GM18861 (cell line): ENCODE results near the gene EPS15.
"Not testable (repeated sequence)": the region's sequence is repeated elsewhere in the genome, so short reads cannot be mapped to it uniquely, and the experiment has no call there.

ENCODE experiments used
- ATAC-seq: cut with Tn5 transposase; IDR thresholded peaks from one replicate; pipeline ENCODE4 v1.9.1; 2021; ENCODE audit not compliant: unreplicated experiment

Gene EPS15

DNA sequence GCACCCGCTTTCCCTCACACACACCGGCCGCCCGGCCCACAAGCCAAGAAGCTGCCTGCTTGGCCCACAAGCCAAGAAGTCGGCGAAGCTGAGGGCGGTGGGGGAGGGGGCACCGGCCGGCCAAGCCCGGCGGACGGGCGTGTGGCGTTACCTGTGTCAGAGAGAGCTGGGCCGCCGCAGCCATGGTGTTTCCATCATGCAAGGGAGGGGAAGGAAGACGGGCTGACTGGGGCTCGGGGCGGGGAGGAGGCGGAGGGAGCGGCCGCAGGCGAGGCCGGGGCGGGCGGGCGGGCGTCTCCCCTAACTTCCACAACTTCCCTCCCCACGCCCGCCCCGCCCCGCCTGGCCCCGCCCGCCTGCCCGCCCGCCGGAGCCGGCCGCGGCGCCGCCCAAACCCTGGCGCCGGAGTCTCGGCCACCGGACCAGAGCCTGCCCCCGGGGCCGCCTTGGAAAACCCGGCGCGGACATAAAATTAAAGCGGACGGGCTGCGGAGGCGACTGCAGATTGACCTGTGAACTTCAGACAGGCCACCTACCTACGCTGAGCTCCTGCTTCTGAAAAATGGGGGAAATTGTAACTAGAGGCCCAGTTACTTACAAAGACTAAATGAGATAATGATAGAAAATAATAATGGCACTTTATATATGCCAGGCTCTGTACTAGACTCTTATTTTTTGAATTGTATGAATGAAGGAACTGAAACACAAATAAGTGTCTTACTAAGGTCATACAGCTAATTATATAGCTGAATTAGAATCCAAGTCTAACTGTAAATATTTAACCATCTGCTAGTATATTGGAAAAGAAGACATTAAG is at the start of gene EPS15:
Gene EPS15, minus strand, starts transcription at position 219 of the 817 bp plus-strand sequence. Its CDS starts 35 bp downstream, at position 184.
- ATAC-seq, result peak; percentile 26

DNA sequence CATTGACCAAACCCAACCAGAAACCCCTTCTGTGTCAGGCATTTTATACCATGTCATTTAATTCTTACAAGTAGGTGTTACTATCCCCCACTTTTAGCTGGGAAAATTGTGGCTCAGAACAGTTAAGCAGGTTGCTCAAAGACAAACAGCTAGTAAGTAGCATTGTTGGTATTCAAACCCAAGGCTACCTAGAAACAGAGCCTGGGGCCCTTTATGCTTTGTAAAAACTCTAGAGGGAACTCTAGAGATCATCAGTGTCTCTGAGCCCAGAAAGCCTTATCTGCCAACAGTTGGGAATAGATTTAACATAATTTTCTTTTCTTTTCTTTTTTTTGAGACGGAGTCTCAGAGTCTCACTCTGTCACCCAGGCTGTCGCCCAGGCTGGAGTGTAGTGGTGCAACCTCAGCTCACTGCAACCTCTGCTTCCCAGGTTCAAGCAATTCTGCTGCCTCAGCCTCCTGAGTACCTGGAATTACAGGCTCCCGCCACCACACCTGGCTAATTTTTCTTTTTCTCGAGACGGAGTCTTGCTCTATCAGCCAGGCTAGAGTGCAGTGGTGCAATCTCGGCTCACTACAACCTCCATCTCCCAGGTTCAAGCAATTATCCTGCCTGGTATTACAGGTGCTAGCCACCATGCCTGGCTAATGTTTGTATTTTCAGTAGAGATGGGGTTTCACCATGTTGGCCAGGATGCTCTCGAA is 49.3 kb upstream of the EPS15 start:
- no peak for ATAC-seq

DNA sequence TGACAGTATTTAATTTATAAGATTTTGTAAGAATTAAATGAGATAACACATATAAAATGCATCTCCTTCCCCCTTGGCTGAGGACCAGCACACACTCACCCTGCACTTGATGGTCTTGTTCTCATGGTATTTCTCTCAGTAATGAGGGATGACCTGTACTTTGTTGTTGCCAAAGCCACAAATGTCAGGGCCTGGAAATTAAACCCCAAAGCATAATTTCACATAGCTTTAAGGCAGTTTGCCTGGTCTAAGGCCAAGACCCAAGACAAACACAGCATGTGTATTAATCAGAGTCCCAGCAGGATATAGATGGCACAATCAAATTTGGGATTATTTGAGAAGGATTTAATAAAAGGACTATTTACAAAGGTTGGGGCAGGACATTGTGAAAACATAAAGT is 48.6 kb upstream of the EPS15 start:
- no peak for ATAC-seq

DNA sequence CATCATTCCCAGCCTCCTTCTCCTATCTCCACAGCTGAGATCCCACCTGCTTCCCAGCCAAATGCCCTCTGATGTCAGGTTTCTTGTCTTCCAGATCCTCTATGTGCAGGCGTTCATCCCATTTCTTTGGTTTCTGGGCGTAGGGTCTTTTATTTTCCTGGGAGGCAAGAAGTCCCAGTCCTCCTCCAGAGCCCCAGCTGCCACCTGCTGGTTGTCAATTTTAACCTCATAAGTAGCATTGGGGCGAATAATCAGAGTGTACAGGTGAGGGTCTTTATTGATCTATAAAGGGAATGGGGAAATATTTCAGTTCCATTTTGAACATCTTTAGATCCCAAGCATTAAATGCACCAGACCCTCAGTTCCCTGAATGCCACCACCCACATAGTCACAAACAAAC is 47.2 kb upstream of the EPS15 start:
- no peak for ATAC-seq

DNA sequence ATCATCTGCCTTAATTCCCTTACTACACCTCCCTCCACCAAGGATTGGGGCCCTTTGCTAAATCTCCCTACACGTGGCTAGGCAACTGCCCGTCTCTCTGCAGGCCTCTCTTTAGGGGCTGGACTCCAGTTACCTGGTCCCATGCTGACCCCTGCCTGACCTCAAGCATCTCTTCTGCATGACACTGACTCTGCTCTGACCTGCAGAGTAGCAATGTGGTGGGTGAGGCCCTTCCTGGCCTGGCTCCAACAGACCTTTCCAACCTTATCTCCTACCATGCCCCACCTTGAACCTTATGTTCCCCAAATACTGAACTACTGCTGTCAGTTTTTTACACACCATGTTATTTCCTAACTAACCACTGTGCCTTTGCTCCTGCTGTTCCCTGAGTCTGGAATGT is 45.9 kb upstream of the EPS15 start:
- ATAC-seq, result no peak

DNA sequence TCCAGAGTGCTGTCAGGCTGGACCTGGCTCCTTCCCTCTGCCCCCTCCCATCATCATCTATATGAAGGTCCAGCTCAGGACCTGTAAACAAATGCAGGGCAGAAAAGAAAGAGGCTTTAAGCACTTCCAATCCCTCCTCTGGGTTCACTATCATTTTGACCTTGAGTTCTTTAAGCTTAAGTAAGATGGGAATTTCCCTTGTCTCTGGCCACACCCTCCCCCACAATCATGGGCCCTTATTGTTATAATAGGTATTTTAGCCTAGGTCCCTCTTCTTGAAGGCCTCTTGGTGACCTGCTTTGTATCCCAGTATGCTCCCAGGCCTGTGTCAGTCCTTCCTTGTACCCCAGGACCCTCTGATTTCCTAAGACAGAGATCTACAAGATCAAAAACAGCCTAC is 45.1 kb upstream of the EPS15 start:
- no peak for ATAC-seq

DNA sequence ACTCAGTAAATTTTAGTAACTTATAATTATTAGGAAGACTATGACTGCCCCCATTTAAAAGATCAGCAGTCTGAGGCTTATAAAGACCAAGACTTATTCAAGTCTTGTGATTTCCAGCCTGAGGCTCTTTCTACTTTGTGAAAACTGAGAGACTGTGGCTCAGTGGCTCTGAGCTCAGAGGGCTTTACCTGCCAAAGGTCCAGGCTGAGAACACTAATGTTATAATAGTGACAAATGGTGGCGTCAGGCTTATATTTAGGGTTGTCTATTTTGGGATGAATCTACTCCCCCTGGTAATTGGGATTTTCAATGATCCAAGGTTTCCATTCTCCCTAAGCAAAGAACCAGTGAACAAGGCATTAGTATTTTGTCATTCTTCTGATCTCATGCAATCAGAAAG is 42.6 kb upstream of the EPS15 start:
- ATAC-seq, result no peak

DNA sequence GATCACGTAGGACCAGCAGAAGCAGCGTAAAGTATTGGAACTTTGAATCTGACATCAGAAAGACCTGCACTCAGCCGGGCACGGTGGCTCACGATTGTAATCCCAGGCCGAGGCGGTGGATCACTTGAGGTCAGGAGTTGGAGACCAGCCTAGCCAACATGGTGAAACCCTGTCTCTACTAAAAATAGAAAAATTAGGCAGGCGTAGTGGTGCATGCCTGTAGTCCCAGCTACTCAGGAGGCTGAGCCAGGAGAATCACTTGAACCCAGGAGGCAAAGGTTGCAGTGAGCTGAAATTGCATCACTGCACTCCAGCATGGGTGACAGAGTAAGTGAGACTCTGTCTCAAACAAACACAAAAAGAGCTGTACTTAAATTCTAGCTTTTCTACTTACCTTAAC is 41.8 kb upstream of the EPS15 start:
- ATAC-seq, result not testable (repeated sequence)

DNA sequence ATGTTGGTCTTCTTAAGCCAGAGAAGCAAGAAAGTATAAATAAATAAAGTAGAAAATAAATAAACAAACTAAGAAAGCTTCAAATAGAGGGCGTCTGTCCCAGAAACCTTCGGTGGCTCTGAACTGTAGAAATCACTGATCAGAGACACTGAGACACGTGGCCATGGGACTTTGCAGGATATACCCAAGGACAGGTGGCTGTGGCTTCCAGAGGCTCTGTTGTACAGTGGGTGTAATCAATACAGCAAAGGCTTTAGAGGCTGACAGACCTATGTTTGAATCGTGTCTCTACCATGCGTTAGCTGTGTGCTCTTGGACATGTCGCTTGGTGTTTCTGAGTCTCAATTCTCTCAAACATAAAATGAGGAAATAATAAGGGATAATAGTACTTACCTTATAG is 41.0 kb upstream of the EPS15 start:
- ATAC-seq, result no peak

DNA sequence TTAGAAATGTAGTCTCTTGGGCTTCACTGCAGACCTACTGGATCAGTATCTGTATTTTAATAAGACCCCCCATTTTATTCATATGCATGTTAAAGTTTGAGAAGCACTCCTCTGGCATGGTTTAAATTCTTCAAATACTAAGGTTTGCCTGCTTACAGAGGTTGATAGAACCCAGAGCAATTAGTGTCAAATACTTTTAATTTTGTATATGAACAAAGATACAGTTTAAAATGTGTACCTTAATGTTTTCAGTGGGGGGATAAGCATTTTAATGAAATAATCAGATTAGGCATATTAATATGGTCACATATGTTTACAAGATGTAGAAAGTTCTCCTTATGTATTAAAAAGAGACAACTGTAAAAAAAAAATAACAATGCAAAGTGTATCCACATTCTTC is 40.4 kb upstream of the EPS15 start:
- ATAC-seq, result no peak

DNA sequence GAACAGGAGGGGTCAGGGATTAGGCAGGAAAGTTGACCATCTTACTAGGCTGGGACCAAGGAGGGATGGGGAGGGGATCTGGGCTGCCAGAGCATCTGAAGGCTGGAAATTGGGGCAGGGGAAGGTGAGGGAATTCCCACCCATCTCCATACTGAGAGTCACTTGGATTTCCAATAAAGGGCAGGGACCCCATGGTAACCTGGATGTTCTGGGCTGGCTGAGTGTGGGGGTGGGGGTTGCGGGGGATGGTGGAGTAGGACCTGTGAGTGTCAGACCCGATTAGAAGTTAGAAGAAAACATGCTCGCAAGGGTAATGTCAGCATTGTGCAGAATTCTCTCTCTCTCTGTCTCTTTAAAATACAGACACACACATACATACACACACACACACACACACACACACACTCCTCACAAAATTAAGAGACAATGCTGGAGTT is 40.0 kb upstream of the EPS15 start:
- no peak for ATAC-seq

DNA sequence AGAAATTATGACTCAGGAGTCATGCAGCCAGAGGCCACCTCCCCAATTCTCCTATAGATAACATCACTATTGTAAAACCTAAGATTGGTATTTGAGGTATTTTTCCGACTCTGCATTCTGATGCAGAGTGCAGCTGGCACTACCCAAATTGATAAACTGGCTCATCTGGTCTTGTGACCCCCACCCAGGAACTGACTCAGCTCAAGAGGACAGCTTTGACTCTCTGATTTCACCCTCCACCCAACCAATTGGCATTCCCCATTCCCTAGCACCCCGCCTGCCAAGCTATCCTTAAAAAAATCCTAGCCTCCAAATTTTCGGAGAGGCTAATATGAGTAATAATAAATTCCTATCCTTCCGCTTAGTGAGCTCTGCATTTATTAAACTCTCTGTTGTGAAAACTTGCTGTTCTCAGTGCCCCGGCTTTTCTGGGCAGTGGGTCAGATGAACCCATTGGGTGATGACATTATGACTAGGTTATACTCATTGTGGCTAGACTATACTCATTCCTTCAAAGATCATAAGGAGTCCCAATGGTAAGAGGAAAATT is 39.4 kb upstream of the EPS15 start:
- ATAC-seq, result no peak

DNA sequence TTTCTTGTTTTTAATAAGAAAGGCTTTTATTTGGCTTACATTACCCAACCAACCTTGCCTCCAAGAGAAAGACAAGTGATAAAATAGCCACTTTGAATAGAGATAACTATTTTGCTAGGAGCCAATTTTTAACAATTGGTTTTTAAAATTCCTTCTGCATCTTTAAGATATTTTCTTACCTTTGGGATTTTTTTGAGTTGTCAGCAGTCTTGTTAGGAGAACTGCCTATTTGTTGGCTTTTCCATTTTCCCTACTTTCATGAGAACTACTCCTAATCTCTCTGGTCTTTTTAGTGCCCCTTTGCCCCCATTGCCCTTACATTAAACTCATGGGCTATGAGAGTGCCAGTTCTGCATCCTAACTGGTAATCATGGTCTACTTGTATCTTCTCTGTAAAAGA is 38.1 kb upstream of the EPS15 start:
- no peak for ATAC-seq

DNA sequence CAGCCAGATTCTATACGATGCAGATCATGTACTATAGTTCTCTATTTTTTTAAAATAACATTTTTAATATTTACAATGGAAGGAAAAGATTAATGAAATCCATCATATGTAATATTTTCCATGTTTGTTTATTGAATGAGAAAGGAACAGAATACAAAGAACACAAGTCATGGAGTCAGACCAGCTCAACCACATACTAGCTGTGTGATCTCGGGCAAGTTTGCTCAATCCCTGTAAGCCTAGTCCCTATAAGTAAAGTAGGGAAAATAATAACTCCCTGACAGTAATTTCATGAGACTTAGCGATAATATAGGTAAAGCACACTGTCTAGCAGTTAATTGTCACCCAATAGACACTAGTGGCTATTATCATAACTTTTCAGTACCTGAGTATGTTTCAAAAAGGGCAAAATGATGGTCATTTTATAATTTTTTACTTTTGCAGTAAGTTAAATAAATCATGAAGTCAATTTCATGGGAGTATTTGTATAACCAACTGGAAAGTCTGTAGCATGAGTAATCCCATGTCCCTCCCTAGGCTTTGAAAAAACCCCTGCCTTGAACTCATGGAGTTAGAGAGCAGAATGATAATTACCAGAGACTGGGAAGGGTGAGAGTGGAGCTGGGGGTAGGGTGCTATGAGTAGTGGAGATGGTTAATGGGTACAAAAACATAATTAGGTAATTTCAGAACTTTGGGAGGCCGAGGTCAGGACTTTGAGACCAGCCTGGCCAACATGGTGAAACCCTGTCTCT is 37.0 kb upstream of the EPS15 start:
- ATAC-seq, result no peak

DNA sequence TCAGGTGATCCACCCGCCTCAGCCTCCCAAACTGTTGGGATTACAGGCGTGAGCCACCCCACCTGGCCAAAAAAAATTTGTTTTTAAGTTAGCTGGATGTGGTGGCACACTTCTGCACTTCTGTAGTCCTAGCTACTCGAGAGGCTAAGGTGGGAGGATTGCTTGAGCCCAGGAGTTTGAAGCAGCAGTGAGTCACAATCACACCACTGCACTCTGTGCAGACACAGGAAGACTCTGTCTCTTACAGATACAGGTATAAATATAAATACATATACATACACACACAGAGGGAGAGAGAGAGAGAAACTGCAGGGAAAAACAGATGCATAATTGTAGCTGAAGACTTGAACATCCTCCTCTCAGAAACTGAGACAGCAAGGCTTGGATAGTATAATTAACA is 34.8 kb upstream of the EPS15 start:
- ATAC-seq, result no peak

DNA sequence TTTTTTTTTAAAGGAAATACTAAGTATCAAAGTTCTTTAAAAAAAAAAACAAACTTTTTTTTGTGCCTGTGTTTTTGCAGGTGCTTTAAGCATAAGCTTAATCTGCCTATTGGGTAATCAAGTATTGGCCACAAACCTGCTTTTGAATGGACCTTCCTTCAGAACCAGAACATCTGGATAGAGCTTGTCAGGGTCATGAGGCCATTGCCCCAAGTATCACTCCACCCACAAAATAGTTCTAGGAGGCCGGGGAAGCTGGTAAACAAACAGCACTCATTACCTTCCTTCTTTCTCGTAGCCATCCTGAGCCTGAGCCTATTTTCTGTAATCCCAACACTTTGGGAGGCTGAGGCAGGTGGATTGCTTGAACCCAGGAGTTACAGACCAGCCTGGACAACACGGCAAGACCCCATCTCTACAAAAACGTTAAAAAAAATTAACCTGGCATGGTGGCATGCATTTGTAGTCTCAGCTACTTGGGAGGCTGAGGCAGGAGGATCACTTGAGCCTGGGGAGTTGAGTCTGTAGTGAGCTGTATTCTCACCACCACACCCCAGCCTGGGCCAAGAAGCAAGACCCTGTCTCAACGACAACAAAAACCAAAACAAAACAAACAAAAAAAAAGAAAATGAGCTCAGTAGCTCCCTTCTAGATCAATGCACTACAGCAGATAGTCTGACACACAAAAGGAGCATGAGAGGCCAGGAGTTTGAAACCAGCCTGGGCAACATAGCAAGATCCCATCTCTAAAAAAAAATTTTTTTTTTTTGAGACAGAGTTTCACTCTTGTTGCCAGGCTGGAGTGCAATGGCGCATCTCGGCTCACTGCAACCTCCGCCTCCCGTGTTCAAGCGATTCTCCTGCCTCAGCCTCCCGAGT is 34.1 kb upstream of the EPS15 start:
- ATAC-seq, result no peak

DNA sequence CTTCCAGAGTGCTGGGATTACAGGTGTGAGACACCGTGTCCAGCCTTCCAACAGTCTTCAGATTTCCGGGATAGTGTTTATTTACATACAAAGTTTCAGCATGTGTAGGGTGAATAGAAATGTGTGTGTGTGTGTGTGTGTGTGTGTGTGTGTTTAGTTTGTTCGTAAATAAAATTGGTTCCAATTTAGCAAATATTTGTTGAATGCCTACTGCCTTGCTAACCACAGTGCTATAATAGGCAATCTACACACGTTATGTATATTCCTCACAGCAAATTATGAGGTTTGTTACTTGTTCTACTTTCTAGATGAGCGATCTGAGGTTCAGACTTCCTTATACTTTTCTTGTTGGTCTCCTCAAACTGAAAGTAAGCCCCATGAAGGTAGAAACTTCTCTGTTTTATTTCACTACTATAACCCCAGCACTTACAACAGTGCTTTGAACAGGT is 32.8 kb upstream of the EPS15 start:
- no peak for ATAC-seq

DNA sequence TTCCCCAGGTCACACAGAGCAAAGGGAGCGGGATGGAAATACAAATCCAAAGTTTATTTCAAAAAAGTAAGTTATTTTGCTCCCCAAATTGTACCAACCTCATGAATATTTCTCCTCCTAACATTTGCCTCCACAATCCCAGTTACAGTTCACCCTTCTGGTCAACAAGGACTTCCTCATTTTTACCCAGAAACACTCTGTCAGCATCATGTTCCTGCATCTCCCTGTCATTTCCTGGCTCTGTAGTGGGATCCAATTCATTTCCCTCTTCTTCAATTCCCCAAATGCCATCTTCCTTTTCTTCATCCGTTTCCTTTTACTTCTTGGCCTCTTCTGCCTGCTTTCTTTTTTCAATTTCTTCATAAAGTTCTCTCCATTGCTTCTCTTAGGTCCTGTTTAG is 32.0 kb upstream of the EPS15 start:
- ATAC-seq, result no peak

DNA sequence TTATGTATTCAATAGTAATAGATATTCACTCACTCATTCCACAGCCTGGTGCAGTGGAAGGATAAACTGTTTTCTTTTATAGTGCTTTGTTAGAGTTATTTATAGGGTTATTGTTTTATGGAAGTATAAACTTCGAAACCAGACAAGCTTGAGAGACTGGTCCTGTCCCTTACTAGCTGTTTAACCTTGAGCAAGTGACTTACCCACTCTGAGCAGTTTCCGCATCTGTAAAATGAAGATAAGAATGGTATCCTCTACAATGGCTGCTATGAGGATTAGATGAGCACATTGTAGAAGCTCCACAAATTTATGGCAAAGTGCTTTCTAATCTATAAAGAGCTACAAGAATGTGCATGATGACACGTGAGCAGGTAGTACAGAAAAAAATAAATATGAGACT is 30.8 kb upstream of the EPS15 start:
- no peak for ATAC-seq

DNA sequence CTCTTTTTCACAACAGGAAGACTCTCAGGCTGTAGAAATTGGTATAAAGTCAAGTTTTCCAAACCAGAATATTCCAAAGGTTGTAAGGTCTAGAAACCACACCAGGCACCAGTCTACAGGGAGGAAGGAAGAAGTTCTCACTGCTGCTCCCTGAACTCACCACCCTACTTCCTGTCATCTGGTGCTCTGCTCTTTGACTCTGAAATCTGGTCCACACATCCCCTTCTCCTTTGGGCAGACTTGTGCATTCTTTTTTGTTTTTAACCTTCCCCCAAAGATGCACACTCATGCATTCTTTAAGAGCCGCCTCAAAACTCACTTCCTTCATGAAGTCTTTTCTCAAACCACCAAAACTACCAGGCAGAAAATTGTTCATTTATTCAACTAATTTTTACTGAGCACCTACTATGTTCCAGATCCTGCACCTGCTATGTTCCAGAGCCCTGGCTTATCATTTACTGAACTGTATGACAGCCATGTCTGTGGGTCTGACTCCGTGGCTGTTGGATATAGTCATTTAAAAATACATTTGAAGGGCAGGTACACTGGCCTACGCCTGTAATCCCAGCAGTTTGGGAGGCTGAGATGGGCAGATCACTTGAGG is 30.1 kb upstream of the EPS15 start:
- no peak for ATAC-seq
